Ovary (tissue), 9 donors: ENCODE results near the gene SLAMF7. TPM values are rescaled to one million over a fixed set of nuclear protein-coding genes. Genes with fewer than 3 reads are reported as not detected.

Experiments used
- DNase-seq, 5 donors: peaks; one replicate each; pipeline ENCODE4 v3.0.0-alpha.2; 2019 to 2020
- H3K27ac ChIP-seq, 2 donors: fragments of 200-600 bp; one replicate each; pipeline versions ENCODE4 v1.5.1 to v1.8.0; 2019 to 2022
- H3K27me3 ChIP-seq: fragments of 200-600 bp; one replicate; pipeline ENCODE4 v1.8.0; 2022
- H3K36me3 ChIP-seq: fragments of 200-600 bp; sonication (generic); one replicate; pipeline ENCODE4 v1.5.1; 2019
- H3K4me1 ChIP-seq: one replicate; pipeline ENCODE4 v1.8.1; 2013; ENCODE audit warnings: mild to moderate bottlenecking, moderate library complexity; ENCODE audit not compliant: insufficient read depth
- H3K4me3 ChIP-seq: fragments of 200-600 bp; sonication (generic); one replicate; pipeline ENCODE4 v1.5.1; 2017
- H3K9me3 ChIP-seq, 2 donors: fragments of 200-600 bp in 1 of 2; sonication (generic) in 1 of 2; one replicate each; pipeline versions ENCODE4 v1.5.1 to v1.8.1; 2013 to 2019; ENCODE audit warnings: mild to moderate bottlenecking in 1 of 2, moderate library complexity in 1 of 2
- CTCF ChIP-seq, 3 donors: fragments of 450-650 bp in 2 of 3; fragments of 200-600 bp in 1 of 3; IDR thresholded peaks; one replicate each; pipeline versions ENCODE4 v1.5.1 to v1.8.0; 2016 to 2022; ENCODE audit warnings: antibody characterized with exemption in 3 of 3, mild to moderate bottlenecking in 1 of 3
- EP300 ChIP-seq: sonication (generic); formaldehyde crosslinking; IDR thresholded peaks from one replicate; pipeline ENCODE4 v1.6.1; 2017; ENCODE audit warnings: antibody characterized with exemption
- POLR2A ChIP-seq: fragments of 450-650 bp; IDR thresholded peaks from one replicate; pipeline ENCODE4 v1.6.1; 2017; ENCODE audit warnings: antibody characterized with exemption, mild to moderate bottlenecking, moderate library complexity
- WGBS, 3 donors: extraction: QIAGEN DNeasy Blood & Tissue Kit in 1 of 3; methylation state at CpG; one replicate each; pipeline versions ENCODE4 v1.1.5 to v1.1.7; 2013 to 2017; 5-methylcytosine and 5-hydroxymethylcytosine counted together
- intact Hi-C, 4 donors: fragments of 100-400 bp; cut with DNase I; formaldehyde crosslinking; loops; one replicate each; pipeline versions ENCODE4 v1.11.0 to v1.15.1; 2022 to 2023
- polyA plus RNA-seq, 2 donors: library from polyadenylated mRNA; stranded (reverse); fragments of 200-250 nt in 1 of 2; fragments of 350-450 nt in 1 of 2; fragmentation: Illumina TruSeq in 1 of 2; extraction: RNeasy Lipid Tissue Mini Kit (QIAGEN cat#74804) in 1 of 2; gene quantifications; one replicate each; pipeline ENCODE4 v1.2.3, GENCODE V29; 2013 to 2014
- total RNA-seq, 7 donors: library from RNA; depleted of rRNA in 2 of 7; stranded (reverse); fragments of >200 nt in 2 of 7; fragmentation: NEBNext Ultra II Directional in 3 of 7; extraction: Animal tissue kit (Norgen Biotek cat#: 25700) in 3 of 7; gene quantifications; one replicate each; pipeline versions ENCODE4 v1.1.0 to v1.2.4, GENCODE V29; 2016 to 2023
- donor health status: DM: no; HTN: no; CAD: no; lungs with moderate emphysema.
- donor health status: DM: no; HTN: no; CAD: no.
- donor health status: Bipolar disorder and iron deficiency.
- donor health status: DM: yes; HTN: yes; CAD: no.
- donor health status: DM: no; HTN: no; CAD: no.
- donor health status: DM: yes; HTN: yes; CAD: no.

SLAMF7 gene
- total and polyA plus RNA-seq, 9 donors = 0.32 to 7.3 (median 0.84) TPM; not detected in 1

DNA sequence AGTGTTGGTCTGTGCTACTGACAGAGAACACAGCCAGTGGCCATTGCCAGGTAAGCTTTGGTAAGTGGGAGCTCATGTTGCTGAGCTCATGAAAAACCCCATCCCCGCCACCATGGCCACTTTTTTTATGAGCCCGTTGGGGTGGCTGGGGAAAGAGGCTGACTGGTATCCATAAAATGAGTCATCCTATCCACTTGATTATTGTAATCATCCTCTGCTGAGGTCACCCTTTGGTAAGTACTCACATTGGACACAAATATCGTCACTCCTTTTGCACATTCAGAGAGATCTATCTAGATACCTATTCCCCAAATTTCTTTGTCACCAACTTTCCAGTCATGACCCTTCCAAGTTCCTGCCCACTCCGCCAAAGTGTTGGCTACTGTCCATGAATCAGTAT lies 22.0 kb downstream of the SLAMF7 start:
- TF ChIP-seq CTCF (IDR thresholded peaks at IDR 0.05) (no peak), EP300 (no peak), POLR2A (no peak)
- H3K4me1 ChIP-seq = no peaks in the 10 kb centered on the region
- H3K27me3 ChIP-seq = no peaks in the 10 kb centered on the region
- H3K36me3 ChIP-seq = no peaks in the 10 kb centered on the region
- intact Hi-C loops = no loop called here
- H3K4me3 ChIP-seq = no peak overlapping the region
- 91 to 95% (median 94%) methylated on average over 4 of the region's 4 CpGs for WGBS, 3 donors
- no peaks in the 10 kb centered on the region for H3K9me3 ChIP-seq
- DNase-seq = no peak
- no peak overlapping the region for H3K27ac ChIP-seq

DNA sequence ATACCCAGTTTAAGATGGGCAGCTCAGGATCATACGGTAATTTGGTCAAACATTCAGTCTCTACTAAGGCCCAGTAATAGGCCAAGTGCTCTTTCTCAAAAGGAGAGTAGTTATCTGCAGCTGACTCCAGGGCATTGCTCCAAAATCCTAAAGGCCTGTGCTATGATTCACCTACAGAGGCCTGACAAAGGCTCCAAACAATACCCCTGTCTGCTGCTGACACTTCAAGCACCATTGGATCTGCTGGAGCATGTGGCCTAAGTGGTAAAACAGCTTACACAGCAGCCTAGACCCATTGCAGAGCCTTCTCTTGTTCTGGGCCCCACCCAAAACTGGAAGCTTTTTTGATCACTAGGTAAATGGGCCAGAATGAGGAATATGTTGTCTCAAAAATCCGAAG lies 22.8 kb downstream of the SLAMF7 start:
- no peaks in the 10 kb centered on the region for H3K36me3 ChIP-seq
- DNase-seq = no peak
- no peak for TF ChIP-seq EP300
- no peak for TF ChIP-seq CTCF (IDR thresholded peaks at IDR 0.05)
- no peak for TF ChIP-seq POLR2A
- H3K9me3 ChIP-seq = no peaks in the 10 kb centered on the region
- intact Hi-C loops = no loop called here
- H3K4me3 ChIP-seq = no peak overlapping the region
- no peaks in the 10 kb centered on the region for H3K27me3 ChIP-seq
- H3K27ac ChIP-seq = no peak overlapping the region
- H3K4me1 ChIP-seq = no peaks in the 10 kb centered on the region
- WGBS, 3 donors = 91 to 95% (median 93%) methylated on average over 2 of the region's 2 CpGs

DNA sequence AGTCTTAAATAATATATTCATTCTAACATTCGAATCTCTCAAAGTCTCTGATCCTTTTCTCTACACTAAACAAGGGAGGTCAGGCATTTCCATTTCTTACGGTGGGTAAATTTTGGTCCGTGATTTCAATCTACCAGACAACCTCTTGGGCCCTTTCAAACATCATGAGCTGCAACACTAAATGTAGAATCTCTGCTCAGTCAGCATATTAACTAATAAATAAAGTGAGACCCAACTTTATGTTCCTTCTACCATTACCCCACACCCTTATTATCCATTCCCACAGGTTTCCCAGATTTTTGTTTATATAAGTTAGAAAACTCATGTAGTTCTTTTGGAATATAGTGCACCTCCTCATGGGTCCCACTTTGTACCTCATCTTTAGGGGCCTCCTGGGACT lies 24.9 kb downstream of the SLAMF7 start:
- H3K4me1 ChIP-seq = no peaks in the 10 kb centered on the region
- TF ChIP-seq EP300 (no peak), POLR2A (no peak), CTCF (IDR thresholded peaks at IDR 0.05) (no peak)
- H3K9me3 ChIP-seq = no peaks in the 10 kb centered on the region
- intact Hi-C loops = no loop called here
- no peak overlapping the region for H3K4me3 ChIP-seq
- WGBS, 3 donors = 88 to 92% (median 91%) methylated on average over 3 of the region's 3 CpGs
- H3K27me3 ChIP-seq = no peaks in the 10 kb centered on the region
- no peak overlapping the region for H3K27ac ChIP-seq
- H3K36me3 ChIP-seq = no peaks in the 10 kb centered on the region
- no peak for DNase-seq

GRCh38 chr1:160767395-160768294 lies 28.6 kb downstream of the SLAMF7 start:
- no peak for TF ChIP-seq EP300
- Histone ChIP-seq H3K9me3 (no peaks in the 10 kb centered on the region), H3K36me3 (no peaks in the 10 kb centered on the region), H3K27ac (no peak overlapping the region), H3K4me3 (no peak overlapping the region), H3K27me3 (no peaks in the 10 kb centered on the region), H3K4me1 (no peaks in the 10 kb centered on the region)
- intact Hi-C loops = no loop called here
- 63 to 71% (median 68%) methylated on average over 8 of the region's 8 CpGs for WGBS, 3 donors
- DNase-seq = no peak

- H3K9me3 ChIP-seq = no peaks in the 10 kb centered on the region
- intact Hi-C loops = no loop called here
- H3K27ac ChIP-seq = no peak overlapping the region
- no peaks in the 10 kb centered on the region for H3K4me1 ChIP-seq
- no peaks in the 10 kb centered on the region for H3K27me3 ChIP-seq
- no peaks in the 10 kb centered on the region for H3K36me3 ChIP-seq
- TF ChIP-seq CTCF (IDR thresholded peaks at IDR 0.05) (no peak), EP300 (no peak), POLR2A (no peak)
- no peak overlapping the region for H3K4me3 ChIP-seq
- no peak for DNase-seq
Observed at GRCh38 chr1:160768295-160768657, 29.2 kb downstream of the SLAMF7 start.
